Gastroesophageal sphincter (tissue), 3 donors: ENCODE measurements around the gene FAT1.

Source experiments
- EP300 ChIP-seq: sonication (generic); formaldehyde crosslinking; IDR thresholded peaks from one replicate; pipeline ENCODE4 v1.6.1; 2017; ENCODE audit warnings: antibody characterized with exemption, mild to moderate bottlenecking
- POLR2A ChIP-seq, 2 donors: fragments of 450-650 bp; IDR thresholded peaks; one replicate each; pipeline ENCODE4 v1.6.1; 2017; ENCODE audit warnings: antibody characterized with exemption in 2 of 2, mild to moderate bottlenecking in 2 of 2, moderate library complexity in 1 of 2
- POLR2AphosphoS5 ChIP-seq: sonication (generic); formaldehyde crosslinking; IDR thresholded peaks from one replicate; pipeline ENCODE4 v1.6.1; 2017; ENCODE audit warnings: antibody characterized with exemption
- TF ChIP-seq, protein P1 (sequence below), 4 experiments: fragments of 200-600 bp in 2 of 4; fragments of 450-650 bp in 2 of 4; sonication (generic) in 1 of 4; IDR thresholded peaks; one replicate each; pipeline ENCODE4 v1.5.1; 2017 to 2019; ENCODE audit warnings: antibody characterized with exemption in 4 of 4, mild to moderate bottlenecking in 2 of 4, moderate library complexity in 2 of 4

DNA sequence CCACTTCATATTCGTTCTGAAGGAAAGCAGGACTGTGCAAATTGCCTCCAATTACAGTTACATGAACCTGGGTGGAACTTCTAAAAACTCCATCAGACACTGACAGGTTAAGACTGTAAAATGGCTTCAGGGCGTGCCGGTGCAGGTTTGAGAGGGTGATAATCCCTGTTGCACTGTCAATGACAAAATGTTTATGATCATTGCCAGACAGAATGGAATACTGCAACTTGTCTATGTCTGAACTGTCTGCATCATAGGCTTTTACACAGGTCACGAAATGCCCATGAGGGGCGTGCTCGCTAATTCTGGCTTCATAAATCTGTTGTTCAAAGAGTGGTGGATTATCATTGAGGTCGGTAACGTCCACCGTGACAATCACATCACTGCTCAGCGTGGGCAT, 104.6 kb downstream of the FAT1 start:
- TF ChIP-seq EP300 (no peak), POLR2AphosphoS5 (no peak), POLR2A (IDR thresholded peaks at IDR 0.05) (no peak)
- TF ChIP-seq, protein P1, sequence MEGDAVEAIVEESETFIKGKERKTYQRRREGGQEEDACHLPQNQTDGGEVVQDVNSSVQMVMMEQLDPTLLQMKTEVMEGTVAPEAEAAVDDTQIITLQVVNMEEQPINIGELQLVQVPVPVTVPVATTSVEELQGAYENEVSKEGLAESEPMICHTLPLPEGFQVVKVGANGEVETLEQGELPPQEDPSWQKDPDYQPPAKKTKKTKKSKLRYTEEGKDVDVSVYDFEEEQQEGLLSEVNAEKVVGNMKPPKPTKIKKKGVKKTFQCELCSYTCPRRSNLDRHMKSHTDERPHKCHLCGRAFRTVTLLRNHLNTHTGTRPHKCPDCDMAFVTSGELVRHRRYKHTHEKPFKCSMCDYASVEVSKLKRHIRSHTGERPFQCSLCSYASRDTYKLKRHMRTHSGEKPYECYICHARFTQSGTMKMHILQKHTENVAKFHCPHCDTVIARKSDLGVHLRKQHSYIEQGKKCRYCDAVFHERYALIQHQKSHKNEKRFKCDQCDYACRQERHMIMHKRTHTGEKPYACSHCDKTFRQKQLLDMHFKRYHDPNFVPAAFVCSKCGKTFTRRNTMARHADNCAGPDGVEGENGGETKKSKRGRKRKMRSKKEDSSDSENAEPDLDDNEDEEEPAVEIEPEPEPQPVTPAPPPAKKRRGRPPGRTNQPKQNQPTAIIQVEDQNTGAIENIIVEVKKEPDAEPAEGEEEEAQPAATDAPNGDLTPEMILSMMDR (IDR thresholded peaks at IDR 0.05): no peak
